ENCODE results near the gene BRAF.

- TF ChIP-seq EZH2phosphoT487 (conservative IDR thresholded peaks at IDR 0.05; ENCODE audit: low read length) (no peak), CTCF (IDR thresholded peaks at IDR 0.05; ENCODE audit: insufficient read depth, low read length, poor library complexity, severe bottlenecking) (no peak)
These were observed 210.2 kb downstream of the BRAF start for GRCh38 chr7:140714331-140715040.

Data from SU-DHL-6 (cell line).